Chondrocyte (in vitro differentiated cells): ENCODE measurements around the gene PMF1. TPM values are rescaled to one million over a fixed set of nuclear protein-coding genes. Genes with fewer than 3 reads are reported as not detected.
"Not testable (repeated sequence)": the region's sequence is repeated elsewhere in the genome, so short reads cannot be mapped to it uniquely, and the experiment has no call there.

Experiments used
- DNase-seq: peaks from one replicate; pipeline ENCODE4 v3.0.0; 2021; ENCODE audit warnings: mixed read lengths, low spot score
- H3K27ac Mint-ChIP-seq: one replicate; pipeline ENCODE4 v1.8.0; 2021; ENCODE audit warnings: mild to moderate bottlenecking, moderate library complexity, mixed read lengths; ENCODE audit not compliant: unreplicated experiment
- H3K27me3 Mint-ChIP-seq: 2 replicates; pipeline ENCODE4 v1.8.0; 2021; ENCODE audit warnings: low read depth, mixed read lengths
- H3K36me3 Mint-ChIP-seq: 2 replicates; pipeline ENCODE4 v1.8.0; 2021; ENCODE audit warnings: low read depth, mixed read lengths
- H3K4me1 Mint-ChIP-seq: 2 replicates; pipeline ENCODE4 v1.8.0; 2021; ENCODE audit warnings: low read depth, mild to moderate bottlenecking, mixed read lengths
- H3K4me3 Mint-ChIP-seq: one replicate; pipeline ENCODE4 v1.8.0; 2021; ENCODE audit warnings: mild to moderate bottlenecking, moderate library complexity, mixed read lengths; ENCODE audit not compliant: unreplicated experiment
- H3K9me3 Mint-ChIP-seq: 2 replicates; pipeline ENCODE4 v1.8.0; 2021; ENCODE audit warnings: low read depth, mixed read lengths
- total RNA-seq: library from RNA; stranded (reverse); gene quantifications from 3 replicates; pipeline ENCODE4 v1.2.1, GENCODE V29; 2021
- TF ChIP-seq, protein P1 (sequence below): fragments of 200-600 bp; sonication (generic); IDR thresholded peaks from 2 replicates; pipeline ENCODE4 v1.5.0; 2021; ENCODE audit warnings: antibody characterized with exemption, mild to moderate bottlenecking, moderate library complexity

Gene PMF1
- total RNA-seq, 1 donor from 2014 or later: 38.6 TPM

DNA sequence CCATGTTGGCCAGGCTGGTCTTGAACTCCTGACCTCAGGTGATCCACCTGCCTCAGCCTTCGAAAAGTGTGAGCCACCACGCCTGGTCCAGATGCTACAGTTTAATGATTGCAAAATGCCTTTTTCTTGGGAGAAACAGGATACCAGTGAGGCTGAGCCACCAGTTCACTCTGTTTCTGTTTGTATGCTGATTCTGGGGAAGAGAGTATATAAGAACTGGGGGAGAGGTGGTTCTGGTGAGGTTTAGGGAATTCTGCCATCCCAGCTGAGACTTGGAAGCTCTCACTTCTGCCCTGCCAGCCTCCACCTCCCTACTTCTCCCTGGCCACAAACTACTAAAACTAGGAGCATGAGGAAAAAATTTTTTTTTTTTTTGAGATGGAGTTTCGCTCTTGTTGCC, 8.1 kb upstream of the PMF1 start:
- no peaks in the 10 kb centered on the region for H3K4me1 Mint-ChIP-seq
- H3K36me3 Mint-ChIP-seq: peaks cover 11% of the 10 kb centered on the region
- no peaks in the 10 kb centered on the region for H3K9me3 Mint-ChIP-seq
- H3K27me3 Mint-ChIP-seq: no peaks in the 10 kb centered on the region
- no peak overlapping the region for H3K27ac Mint-ChIP-seq
- no peak overlapping the region for H3K4me3 Mint-ChIP-seq
- no peak for DNase-seq
- TF ChIP-seq, protein P1, sequence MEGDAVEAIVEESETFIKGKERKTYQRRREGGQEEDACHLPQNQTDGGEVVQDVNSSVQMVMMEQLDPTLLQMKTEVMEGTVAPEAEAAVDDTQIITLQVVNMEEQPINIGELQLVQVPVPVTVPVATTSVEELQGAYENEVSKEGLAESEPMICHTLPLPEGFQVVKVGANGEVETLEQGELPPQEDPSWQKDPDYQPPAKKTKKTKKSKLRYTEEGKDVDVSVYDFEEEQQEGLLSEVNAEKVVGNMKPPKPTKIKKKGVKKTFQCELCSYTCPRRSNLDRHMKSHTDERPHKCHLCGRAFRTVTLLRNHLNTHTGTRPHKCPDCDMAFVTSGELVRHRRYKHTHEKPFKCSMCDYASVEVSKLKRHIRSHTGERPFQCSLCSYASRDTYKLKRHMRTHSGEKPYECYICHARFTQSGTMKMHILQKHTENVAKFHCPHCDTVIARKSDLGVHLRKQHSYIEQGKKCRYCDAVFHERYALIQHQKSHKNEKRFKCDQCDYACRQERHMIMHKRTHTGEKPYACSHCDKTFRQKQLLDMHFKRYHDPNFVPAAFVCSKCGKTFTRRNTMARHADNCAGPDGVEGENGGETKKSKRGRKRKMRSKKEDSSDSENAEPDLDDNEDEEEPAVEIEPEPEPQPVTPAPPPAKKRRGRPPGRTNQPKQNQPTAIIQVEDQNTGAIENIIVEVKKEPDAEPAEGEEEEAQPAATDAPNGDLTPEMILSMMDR: no peak

DNA sequence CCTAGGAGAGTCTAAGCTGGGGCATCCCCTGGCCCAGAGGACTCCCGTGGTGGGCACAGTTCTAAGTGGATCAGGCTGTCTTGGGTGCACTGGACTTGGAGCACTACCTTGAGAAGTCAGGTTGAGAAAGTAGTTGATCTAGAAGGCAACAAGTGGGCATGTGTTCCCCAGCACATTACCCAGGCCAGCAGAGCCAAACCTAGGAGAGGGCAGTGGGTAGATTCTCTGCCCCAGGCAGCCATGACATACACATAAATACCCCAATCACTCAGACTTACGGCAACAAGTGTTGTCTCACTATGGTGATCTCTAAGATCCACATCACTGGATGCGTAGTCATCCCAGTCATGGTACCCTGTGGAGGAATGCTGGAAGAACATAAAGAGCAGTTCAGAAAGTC, 1.6 kb upstream of the PMF1 start:
- TF ChIP-seq, protein P1: no peak
- Mint-ChIP-seq H3K9me3 (no peaks in the 10 kb centered on the region), H3K4me3 (no peak overlapping the region), H3K4me1 (peaks cover 17% of the 10 kb centered on the region), H3K27ac (no peak overlapping the region), H3K36me3 (peaks cover 5% of the 10 kb centered on the region), H3K27me3 (no peaks in the 10 kb centered on the region)
- no peak for DNase-seq

DNA sequence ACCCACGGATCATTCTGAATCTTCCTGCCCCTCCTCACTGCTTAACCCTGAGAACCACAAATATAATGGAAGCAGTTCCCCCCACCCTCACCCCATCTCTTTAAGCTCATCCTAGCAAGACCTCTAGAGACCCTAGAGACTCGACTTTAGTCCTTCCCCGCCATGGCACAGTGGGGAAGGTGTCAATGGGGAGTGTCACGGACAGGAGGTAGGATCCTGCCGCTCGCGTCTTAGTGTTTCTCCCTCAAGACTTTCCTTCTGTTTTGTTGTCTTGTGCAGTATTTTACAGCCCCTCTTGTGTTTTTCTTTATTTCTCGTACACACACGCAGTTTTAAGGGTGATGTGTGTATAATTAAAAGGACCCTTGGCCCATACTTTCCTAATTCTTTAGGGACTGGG, 677 bp upstream of the PMF1 start:
- peak overlapping the region; percentile 91 for H3K4me3 Mint-ChIP-seq
- peaks cover 17% of the 10 kb centered on the region for H3K4me1 Mint-ChIP-seq
- H3K36me3 Mint-ChIP-seq: peaks cover 5% of the 10 kb centered on the region
- TF ChIP-seq, protein P1: no peak
- H3K9me3 Mint-ChIP-seq: no peaks in the 10 kb centered on the region
- no peak for DNase-seq
- H3K27ac Mint-ChIP-seq: peak overlapping the region; percentile 98
- no peaks in the 10 kb centered on the region for H3K27me3 Mint-ChIP-seq

DNA sequence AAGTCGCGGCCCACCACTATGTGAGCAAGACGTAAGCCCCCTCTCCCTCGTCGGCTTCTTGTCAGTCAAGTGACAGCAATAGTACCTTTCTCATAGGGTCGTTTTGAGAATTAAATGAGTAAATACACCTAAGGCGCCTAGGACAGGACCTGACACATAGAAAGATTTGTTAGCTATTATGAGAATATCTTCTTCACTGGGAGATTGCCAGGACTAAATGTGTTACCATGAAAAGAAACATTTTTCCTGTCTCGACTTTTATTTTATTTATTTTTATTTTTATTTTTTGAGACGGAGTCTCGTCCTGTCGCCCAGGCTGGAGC, 798 bp downstream of the PMF1 start:
- TF ChIP-seq, protein P1: no peak
- no peak for DNase-seq
- Mint-ChIP-seq H3K4me1 (peaks cover 20% of the 10 kb centered on the region), H3K4me3 (peak overlapping the region; percentile 91), H3K36me3 (peaks cover 5% of the 10 kb centered on the region), H3K27ac (peak overlapping the region; percentile 98), H3K27me3 (no peaks in the 10 kb centered on the region), H3K9me3 (no peaks in the 10 kb centered on the region)

DNA sequence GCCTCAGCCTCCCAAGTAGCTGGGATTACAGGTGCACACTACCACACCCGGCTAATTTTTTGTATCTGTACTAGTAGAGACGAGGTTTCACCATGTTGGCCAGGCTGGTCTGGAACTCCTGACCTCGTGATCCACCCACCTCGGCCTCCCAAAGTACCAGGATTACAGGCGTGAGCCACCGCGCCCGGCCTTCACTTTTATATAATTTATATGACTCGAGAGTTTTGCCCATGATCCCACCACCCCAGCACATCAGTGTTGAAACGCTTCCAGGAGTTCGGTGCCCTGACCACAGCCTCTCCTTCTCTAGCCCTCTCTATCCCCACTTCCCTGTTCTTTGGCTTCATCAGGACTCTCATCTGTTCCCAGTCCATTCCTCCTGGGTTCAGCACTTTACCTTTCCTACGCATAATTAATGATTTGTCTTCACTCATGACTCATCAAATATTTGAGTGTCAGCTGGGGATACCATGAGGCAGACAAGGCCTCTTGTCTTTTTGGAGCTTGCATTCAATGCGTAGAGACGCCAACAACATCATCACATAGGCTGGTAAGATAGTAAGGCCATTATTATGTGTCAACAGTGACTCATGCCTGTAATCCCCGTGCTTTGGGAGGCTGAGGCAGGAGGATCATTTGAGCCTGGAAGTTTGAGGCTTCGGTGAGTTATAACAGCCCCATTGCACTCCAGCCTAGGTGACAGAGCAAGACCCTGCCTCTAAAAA, 1.4 kb downstream of the PMF1 start:
- Mint-ChIP-seq H3K36me3 (peaks cover 5% of the 10 kb centered on the region), H3K27me3 (no peaks in the 10 kb centered on the region), H3K4me3 (peak overlapping the region; percentile 91), H3K27ac (peak overlapping the region; percentile 88), H3K9me3 (no peaks in the 10 kb centered on the region), H3K4me1 (peaks cover 20% of the 10 kb centered on the region)
- no peak for DNase-seq
- TF ChIP-seq, protein P1: no peak

DNA sequence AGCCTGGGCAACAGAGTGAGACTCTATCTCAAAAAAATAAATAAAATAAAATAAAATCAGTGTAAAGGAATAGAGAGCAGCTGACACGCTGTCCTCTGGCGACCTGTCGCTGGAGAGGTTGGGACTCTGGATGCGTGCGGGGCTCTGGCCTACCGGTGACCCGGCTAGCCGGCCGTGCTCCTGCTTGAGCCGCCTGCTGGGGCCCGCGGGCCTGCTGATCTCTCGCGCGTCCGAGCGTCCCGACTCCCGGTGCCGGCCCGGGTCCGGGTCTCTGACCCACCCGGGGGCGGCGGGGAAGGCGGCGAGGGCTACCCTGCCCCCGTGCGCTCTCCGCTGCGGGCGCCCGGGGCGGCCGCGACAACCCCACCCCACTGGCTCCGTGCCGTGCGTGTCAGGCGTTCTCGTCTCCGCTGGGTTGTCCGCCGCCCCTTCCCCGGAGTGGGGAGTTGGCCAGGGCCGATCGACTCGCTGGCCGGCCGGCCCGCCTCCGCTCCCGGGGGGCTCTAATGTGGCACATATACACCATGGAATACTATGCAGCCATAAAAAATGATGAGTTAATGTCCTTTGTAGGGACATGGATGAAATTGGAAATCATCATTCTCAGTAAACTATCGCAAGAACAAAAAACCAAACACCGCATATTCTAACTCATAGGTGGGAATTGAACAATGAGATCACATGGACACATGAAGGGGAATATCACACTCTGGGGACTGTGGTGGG, 3.7 kb downstream of the PMF1 start:
- not testable (repeated sequence) for H3K27me3 Mint-ChIP-seq, H3K4me3 Mint-ChIP-seq, DNase-seq, H3K9me3 Mint-ChIP-seq, H3K36me3 Mint-ChIP-seq, H3K27ac Mint-ChIP-seq
- peaks cover 20% of the 10 kb centered on the region for H3K4me1 Mint-ChIP-seq
